Measurements from ENCODE around the gene CLIC4. TPM values are rescaled to one million over a fixed set of nuclear protein-coding genes. Genes with fewer than 3 reads are reported as not detected.

CLIC4 gene
- total RNA-seq, 1 donor, result 966 TPM

DNA sequence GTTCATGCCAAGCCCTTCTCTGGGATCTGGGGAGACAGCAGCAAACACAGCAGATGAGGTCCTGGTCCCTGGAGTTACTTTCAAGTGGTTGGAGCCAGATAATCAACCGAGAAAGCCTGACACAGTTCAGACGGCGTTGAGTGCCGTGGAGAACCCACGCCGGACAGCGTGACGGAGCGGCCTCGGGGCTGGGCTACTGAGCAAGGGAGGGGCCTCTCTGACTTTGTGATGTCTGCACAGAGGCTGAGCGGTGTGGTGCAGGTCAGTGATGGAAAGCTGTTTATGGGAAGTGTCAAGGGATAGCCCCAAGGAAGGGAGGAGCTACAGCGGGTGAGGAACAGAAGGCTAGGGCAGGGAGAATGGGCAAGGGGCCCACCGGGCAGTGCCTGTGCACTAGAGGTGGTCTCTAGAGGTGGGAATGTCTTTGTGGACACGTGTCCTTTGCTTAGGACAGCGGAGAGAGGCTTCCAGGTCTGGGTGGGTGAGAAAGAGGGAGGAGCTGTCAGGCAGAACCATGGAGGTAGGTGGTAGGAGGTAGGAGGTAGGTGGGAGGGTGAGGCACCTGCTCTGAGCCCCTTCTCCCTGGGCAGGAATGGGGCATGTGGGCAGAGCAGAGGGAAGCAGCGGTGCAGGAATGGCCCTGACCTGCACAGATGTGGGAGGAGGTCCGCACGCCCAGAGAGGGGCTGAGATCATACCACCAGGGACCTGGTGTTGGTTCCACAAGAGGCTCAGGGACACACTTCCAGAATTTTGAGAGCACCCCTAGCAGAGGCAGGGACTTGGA, 122.0 kb downstream of the CLIC4 start:
- TF ChIP-seq, protein P1, sequence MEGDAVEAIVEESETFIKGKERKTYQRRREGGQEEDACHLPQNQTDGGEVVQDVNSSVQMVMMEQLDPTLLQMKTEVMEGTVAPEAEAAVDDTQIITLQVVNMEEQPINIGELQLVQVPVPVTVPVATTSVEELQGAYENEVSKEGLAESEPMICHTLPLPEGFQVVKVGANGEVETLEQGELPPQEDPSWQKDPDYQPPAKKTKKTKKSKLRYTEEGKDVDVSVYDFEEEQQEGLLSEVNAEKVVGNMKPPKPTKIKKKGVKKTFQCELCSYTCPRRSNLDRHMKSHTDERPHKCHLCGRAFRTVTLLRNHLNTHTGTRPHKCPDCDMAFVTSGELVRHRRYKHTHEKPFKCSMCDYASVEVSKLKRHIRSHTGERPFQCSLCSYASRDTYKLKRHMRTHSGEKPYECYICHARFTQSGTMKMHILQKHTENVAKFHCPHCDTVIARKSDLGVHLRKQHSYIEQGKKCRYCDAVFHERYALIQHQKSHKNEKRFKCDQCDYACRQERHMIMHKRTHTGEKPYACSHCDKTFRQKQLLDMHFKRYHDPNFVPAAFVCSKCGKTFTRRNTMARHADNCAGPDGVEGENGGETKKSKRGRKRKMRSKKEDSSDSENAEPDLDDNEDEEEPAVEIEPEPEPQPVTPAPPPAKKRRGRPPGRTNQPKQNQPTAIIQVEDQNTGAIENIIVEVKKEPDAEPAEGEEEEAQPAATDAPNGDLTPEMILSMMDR (IDR thresholded peaks at IDR 0.05; ENCODE audit: insufficient read depth, low read length), result no peak
- no peak overlapping the region for H3K4me3 ChIP-seq (ENCODE audit: low read depth, low read length)
- no peak for DNase-seq (ENCODE audit: low read depth)

DNA sequence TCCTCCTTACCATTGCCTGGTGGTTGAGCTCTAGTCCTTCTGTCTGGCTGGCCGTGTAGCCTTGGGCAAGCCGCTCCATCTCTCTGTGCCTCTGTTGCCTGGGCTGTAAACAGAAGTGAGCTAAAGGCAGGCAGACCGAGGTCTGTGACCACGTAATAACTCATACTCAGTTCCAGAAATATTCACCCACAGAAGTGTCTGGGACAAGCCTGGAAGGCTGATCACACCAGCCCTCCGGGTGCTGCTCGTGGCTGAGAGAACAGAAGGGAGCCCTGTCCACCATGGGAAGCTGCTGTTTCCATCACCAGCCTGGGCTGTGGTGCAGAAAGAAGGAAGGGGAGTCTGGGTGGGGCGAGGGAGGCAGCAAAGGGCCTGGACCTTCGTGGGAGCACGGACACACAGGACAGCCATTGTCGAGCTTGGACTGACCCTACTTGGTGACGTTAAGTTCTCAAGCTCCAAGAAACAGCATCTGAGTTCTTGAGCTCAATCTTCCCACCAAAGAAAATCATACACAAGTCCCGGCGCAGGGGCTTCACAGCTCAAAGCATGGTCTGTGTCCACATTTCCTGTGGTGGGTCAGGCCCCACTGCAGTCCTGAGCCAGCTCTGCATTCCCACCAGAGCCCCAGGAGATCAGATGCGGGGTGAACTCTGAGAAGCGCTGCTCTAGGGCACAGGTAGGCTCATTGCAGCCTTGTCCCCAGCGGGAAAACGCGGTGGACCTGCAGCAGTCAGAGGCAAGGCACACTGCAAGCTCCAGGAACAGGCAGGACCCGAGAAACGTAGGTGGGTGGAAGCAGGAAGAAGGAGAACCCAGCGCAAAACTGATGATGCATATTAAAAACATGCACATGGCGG, 123.0 kb downstream of the CLIC4 start:
- DNase-seq (ENCODE audit: low read depth), result no peak
- no peak overlapping the region for H3K4me3 ChIP-seq (ENCODE audit: low read depth, low read length)
- TF ChIP-seq, protein P1 (IDR thresholded peaks at IDR 0.05; ENCODE audit: insufficient read depth, low read length), result no peak

DNA sequence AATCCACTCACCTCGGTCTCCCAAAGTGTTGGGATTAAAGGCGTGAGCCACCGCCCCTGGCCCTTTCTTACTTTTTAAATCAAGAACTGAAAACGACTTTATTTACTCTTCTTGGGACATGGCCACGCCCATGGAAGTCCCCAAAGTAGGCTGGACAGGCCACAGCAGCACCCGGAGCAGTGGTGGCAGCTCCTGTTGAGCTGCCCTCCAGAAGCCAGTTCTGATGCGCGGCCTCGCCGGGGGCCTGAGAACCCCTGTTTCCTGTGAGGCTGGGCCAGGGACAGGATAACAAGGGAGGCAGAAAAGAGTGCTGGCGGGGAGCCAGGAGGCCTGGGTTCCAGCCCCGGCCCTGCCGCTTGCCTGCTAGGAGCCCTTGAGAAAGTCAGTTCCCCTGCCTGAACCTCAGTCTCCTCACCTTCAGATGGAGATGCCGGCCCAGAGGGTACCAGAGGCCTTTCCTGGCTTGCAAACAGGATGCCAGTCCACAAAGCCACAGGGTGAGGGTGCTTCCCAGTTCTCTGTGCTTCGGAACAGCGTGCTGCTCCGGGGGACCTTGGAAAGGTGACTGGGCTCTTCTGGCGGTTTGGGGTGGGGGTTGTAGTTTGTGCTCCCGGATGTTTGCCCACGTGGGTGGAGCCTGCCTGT, 125.4 kb downstream of the CLIC4 start:
- TF ChIP-seq, protein P1 (IDR thresholded peaks at IDR 0.05; ENCODE audit: insufficient read depth, low read length), result no peak
- H3K4me3 ChIP-seq (ENCODE audit: low read depth, low read length), result no peak overlapping the region
- DNase-seq (ENCODE audit: low read depth), result no peak

DNA sequence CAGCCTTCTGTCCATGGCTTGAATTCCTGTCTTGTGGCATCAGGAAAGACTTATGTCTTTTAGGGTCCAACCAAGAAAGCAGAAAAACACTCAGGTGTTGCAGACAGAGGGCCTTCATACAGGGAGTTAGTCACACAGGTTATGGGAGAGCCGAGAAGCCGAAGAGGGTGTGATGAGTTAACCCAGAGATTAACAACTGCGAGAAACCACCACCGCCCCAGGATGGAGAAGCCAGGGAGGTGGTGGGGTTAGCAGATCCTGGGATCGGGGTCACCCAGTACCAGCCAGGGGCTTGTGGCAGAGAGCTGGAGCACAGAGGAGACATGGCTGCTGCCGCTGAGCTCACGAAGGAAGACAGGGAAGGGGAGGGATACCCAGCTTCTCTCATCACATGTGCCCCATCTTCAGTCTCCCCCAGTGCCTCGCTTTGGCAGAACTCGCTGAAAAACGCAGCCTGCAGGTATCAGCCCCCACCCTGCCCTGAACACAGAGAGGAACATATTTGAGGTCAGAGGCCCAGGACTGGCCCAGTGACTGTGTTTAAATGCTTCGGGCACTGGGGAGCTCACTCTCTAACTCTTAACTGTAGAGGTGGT, 126.2 kb downstream of the CLIC4 start:
- TF ChIP-seq, protein P1 (IDR thresholded peaks at IDR 0.05; ENCODE audit: insufficient read depth, low read length), result no peak
- H3K4me3 ChIP-seq (ENCODE audit: low read depth, low read length), result no peak overlapping the region
- no peak for DNase-seq (ENCODE audit: low read depth)

DNA sequence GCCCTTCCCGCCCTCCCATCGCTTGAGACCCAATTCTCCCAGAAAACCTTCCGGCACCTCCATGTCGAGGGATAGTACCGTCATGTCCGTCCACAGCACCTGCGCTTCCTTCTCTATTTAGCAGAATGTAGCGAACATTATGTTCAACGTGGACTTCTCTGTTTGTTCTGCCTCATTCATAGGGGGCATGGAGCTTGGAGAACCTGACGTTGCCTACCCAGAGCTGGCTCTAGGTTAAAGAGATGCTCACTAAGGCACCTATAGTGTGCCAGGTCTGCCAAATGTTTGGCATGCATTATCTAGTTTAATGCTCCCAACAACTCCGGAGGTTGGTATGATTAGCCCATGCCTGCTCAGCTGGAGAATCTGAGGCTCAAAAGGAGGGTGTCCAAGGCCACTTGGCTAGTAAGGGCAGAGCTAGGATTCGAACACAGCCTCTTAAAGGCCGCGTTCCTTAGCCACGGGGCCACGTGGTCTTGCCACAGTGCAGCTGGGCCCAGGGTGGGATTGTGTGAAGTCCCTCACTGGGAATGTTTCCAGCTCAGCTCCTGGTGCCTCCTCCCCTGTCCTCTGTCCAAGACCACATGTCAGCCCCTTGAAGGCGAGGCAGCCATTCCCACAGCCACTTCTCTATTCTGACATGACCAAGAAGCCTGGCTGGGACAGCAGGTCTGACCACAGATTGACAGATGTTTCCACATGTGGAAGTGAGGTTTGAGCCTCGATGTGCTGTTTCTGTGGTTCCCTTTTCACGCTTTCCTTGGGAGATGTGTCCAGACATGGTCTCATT, 127.0 kb downstream of the CLIC4 start:
- no peak overlapping the region for H3K4me3 ChIP-seq (ENCODE audit: low read depth, low read length)
- no peak for DNase-seq (ENCODE audit: low read depth)
- TF ChIP-seq, protein P1 (IDR thresholded peaks at IDR 0.05; ENCODE audit: insufficient read depth, low read length), result no peak

DNA sequence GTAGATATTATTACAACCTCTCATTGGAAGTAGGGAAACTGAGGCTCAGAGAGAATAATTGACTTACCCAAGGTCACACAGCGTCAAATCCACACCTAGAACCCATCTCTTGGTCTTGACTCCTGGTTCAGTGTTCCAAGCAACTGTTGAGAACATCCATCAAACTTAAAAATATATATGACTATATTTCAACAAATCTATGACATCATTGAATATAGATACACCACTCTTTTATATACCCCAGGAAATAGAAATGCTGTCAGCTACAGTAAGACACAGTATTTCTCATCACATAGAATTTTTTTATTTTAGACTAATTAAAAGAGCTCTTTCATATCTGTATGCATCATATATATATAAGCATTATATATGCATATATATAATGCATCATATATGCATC, 127.9 kb downstream of the CLIC4 start:
- no peak for DNase-seq (ENCODE audit: low read depth)
- TF ChIP-seq, protein P1 (IDR thresholded peaks at IDR 0.05; ENCODE audit: insufficient read depth, low read length), result no peak
- H3K4me3 ChIP-seq (ENCODE audit: low read depth, low read length), result no peak overlapping the region

Data from fibroblast of the aortic adventitia (primary cell).